GM18907 (cell line): Measurements from ENCODE around the gene SSR4.

ENCODE experiments used
- ATAC-seq: cut with Tn5 transposase; IDR thresholded peaks from one replicate; pipeline ENCODE4 v1.9.1; 2021; ENCODE audit warnings: mild to moderate bottlenecking, moderate library complexity; ENCODE audit not compliant: unreplicated experiment

SSR4 gene

DNA sequence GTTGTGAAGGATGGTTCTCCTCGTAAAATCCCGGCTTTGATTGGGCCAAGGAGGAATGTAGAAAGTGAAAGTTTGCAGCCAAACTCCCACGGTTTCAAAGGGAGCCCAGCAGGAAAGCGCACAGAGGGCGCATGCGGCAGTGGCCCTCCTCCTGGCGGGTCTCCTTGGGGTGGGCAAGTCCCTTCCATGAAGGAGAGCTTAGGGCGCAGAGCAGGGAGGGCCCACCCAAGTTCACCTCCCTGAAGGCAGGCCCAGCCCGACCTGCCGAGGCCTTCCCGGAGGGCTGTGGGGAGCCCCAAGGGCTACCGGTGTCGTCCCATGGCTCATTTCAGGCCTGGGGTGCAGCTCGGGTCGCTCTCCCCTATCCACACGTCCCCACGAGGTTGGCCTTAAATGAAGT lies 33.8 kb downstream of the SSR4 start:
- ATAC-seq, result no peak

DNA sequence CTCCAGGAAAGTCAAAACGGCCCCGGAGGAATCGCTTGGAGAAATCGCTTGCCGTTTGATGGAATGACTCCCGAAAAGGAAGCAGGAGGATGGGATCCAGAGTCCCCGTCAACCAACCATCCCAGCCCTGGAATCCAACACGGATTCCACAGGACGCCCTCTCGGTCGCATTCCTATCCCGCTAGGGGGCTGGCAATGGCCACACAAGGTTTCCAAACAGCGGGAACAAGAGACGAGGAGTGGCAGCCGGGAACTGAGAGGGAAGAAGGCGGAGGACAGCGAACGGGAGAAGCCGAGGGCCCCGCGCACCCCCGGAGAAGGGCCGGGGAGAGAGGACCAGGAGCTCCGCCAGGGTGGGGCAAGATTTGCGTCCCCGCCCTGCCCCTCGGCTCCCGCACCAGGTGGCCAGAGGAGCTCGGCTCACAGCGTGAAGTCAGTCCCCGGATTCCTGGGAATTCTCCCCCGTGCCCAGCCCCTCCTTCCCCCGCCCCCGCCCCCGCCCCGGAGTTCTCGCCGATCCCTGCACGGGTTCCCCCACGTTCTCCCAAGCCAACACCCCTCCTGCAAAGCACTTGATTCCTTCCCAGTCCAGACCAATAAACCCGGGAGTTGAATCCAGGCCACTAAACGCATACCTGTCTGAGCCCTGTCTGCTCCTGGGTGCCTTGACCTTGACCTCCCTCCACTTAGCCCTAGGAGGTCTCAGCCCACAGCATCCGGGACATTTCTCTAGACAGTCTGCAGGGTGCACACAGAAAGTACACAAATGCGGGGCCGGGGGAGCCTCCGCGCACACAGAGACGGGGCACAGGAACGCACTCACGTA lies 34.5 kb downstream of the SSR4 start:
- no peak for ATAC-seq

DNA sequence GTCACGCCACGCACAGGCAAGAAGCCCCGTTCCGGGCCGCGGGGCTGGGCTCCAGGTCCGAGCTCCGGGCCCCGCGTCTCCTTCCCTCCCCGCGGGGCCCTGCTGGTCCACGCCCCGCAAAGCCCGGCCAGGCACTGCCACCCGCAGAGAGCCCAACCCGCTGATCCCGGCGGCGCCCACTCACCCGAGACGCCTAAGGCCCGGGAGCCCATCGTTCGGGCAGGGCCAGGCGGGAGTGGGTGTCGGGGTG lies 35.0 kb downstream of the SSR4 start:
- no peak for ATAC-seq

DNA sequence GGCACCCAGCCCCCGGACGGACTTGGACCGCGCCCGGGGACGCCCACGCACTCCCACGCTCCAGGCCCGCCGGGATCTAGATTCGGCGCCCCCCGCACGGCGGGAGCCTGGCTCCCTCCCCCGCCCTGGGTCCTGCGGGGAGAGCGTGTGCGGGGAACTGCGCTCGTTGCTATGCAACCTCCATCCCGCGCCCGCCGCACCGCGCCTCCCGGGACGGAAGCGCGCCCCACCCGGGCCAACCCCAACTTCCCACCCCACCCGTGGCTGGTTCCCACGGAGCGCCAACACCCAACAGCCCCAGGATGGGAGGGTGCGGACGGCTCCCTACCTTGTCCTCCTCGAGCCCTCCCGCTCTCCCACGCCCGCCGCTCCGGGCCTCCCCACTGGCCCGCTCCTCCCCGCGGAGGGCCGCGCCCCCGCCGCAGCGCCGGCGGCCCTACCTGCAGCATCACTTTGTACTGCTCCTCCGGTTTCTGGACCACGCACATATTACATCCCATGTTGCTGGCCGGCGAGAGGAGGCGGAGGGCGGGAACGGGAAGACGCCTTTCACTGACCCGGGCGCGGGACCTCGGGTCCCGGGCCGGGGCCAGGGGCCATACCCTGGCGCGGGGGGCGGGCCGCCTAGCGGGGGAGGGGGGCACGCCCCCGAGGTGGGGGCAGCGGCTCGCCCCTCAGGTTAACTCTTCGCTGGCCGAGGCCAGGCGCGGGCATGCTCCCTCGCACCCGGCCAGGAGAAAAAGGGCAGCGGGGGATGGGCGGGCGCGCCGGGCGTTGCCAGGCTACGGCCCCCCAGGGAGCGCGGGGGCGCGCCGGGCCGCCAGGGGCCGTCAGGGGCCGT lies 35.6 kb downstream of the SSR4 start, which contains the start of gene PDZD4:
Gene PDZD4 (minus strand): TSS at position 746 of the 841 bp plus-strand sequence. CDS start 246 bp downstream, at position 500.
- ATAC-seq, result no peak

DNA sequence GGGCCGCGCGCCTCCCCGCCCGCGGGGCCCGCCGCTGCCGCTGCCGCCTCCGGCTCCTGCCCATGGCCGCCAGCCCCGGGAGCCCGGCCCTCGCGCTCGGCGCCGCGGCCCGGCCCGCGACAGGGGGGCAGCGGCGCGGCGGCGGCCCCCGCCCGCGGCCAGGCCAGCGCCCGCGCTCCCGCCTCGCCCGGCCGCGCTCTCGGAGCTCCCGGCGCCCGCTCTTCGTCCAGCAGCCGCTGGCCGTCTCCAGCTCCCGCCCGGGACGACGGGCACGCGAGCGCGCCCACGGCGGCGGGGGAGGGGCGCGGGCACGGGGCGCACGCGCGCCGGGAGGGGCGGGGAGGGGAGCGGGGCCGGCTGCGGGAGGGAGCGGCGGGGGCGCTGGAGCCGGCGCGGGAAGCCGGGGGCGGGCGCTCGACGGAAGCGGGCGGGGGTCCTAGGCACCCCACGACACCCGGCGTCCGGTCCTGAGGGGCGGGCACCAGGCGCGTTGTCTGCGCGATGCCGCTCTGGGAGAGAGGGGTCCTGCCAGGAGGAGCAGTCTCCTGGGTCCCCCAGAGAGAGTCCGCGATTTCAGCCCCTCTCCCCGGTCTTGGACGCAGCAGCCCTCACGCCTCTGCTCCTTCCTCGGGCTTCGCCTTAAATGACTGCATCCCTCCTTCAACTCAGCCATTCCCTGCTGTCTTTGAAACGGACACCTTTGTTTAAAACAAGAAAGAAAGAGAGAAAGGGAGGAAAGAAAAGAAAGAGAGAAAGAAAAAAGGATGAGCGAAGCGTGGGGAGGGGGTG lies 36.4 kb downstream of the SSR4 start:
- ATAC-seq, result no peak

DNA sequence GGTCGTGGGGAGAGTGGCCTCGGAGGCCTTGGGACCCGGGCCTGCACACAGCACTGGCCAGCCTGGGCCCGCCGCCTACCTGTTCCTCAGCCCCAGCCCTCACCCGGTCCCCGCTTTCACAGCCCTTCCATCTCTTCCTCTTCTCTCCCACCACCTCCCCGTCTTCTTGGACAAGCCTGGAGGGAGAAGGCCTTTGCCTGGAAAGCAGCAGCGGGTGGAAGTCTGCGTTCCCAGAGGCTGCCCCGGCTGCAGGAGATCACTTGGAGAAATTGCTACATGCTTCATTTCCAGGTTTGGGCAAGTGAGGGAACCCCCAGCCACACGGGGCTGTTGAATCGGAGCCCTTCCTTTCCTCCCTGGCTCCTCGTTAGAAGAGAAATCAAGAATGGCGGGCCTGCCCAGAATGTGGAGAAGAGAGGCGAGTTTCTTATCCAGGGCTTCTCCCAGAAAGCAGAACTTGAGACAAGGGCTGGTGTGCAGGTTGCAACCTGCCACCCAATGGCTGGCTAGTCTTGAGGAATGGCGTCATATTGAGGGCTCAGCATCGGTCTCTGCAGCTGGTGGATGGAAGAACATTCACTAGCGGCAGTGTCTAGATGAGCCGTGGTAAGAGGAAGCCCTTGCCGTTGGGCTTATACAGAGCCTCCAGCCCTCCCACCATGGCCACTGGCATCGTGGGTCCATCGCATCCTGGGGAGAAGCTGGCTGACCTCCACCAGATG lies 37.1 kb downstream of the SSR4 start:
- ATAC-seq, result no peak

DNA sequence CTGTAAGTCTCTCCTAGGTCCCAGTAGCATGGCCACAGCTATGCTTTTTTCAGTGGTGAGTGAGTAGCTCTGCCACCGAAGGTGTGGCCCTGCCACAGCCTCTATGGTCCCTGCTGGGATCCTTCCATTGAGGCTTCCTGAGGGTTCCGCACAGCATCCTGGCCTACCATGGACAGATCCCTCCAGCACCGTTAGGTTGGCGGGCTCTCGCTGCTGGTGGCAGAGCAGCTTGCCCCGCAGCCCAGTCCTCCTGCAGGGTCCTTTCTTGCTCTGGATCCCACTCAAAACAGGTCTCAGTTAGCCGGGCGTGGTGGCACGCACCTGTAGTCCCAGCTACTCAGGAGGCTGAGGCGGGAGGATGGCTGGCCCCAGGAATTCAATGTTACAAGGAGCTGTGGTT lies 38.3 kb downstream of the SSR4 start:
- no peak for ATAC-seq

DNA sequence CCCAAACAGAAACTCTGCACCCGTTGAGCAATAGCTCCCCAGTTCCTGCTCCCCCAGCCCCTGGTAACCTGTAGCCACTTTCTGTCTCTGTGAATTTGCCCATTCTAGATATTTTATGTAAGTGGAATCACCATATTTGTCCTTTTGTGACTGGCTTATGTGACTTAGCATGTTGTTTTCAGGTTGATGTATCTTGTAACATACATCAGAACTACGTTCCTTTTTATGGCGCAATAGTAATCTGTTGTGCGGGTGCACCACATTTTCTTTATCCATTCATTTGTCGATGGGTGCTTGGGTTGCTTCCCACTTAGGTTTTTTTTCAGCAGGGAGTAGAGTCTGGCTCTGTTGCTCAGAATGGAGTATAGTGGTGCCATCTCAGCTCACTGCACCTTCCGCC lies 42.5 kb downstream of the SSR4 start:
- ATAC-seq, result no peak

DNA sequence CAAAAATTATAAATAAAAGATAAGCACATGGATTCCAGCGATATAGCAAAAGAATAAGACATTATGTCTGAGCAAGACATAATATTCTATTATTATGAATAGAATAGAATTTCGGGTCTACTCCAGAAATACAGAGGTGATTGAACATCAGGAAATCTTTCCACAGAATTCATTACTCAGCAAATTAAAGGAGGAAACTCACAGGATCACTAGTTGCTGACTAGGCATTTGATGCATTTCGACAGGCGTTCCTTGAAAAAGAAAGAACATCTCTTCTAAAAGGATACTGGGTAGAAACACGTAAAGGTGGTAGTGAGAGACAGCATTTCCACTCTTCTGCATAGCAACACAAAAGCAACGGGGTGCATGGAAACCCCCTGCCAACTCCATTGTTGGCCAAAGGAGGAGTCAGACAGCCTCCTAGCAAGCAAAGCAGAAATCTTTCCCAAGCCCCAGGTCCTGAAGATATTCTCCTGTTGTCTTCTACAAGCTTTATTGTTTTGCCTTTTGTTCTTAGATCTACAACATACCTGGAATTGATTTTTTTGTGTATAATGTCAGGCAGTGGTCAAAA lies 50.1 kb downstream of the SSR4 start:
- ATAC-seq, result no peak

DNA sequence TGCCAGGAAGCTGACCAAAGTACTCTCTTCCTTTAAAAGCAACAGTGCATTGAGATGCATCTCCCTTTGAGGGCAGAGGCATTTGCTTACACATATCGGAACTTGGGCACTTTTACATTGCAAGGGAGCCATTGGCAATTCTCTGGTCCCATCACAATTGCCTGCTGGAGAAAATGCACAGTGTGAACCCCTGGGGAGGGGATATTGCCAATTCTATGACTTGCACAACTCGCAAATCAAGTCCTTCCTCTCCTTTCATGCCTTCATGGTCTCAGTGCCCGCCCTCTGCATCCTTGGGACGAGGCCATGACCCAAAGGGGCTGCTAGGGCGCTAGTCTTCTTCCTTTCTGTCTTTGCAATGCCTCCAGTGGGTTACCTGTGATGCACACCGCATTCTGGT lies 50.7 kb downstream of the SSR4 start:
- no peak for ATAC-seq

DNA sequence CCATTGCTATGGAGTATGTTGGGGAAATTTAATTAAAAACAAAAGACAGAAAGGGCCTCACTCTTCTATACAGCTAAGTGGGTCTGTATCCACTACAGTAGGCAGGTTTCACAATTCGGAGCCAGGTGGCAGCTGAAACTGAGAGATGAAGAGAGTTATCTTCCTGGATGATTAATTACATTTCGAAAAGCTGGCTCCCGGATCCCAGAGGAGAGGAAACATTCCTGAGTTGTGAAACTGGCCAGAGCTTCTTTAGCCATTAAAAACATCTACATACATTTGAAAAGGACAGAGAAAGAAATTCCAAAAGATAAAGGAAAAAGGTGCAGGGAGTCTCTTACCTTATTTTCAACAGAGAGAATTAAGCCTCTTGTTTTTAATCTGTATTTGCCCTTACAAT lies 51.4 kb downstream of the SSR4 start:
- ATAC-seq, result no peak
